ENCODE results near the gene ERV3-1. TPM values are rescaled to one million over a fixed set of nuclear protein-coding genes. Genes with fewer than 3 reads are reported as not detected.
A peak's percentile ranks its signal among the peaks of the same experiment; 100 is the strongest.
"Not testable (repeated sequence)": the region's sequence is repeated elsewhere in the genome, so short reads cannot be mapped to it uniquely, and the experiment has no call there.

Gene ERV3-1
- polyA plus RNA-seq, 6 donors from 2014 or later = 4.3 to 19.3 (median 9.5) TPM

DNA sequence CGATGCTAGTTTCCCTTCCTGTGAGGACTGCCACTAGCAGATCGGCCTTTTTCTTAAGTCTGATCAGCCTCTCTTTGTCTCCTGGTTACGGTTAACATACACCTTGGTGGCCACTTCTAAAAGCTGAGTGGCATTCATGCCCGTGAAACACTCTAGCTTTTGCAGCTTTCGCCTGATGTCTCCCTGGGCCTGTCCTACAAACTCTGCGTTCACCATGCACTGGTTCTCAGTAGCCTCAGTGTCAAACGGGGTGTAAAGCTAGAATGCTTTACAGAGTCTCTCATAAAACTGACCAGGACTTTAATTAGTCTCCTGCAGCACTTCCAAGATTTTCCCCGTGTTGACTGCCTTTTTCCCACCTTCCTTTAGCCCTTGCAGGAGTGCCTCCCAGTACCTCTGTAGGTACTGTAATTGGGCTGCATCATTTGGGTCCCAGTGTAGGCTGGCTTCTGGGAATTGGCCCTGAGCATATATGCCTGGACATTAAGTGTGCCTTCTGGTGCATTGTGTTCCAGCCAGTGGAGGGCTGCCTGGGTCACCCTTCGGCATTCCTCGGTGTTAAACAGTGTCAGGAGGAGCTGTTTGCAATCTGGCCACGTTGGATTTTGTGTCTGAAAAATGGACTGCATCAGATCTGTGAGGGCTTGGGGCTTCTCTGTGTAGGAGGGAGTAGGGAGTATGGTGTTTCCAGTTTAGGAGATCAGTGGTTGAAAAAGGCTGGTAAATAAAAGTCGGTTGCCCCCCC lies 9.2 kb downstream of the ERV3-1 start:
- Mint-ChIP-seq H3K4me3 (peak overlapping the region in 3 of 8 donors; percentile 16 to 53 (median 51)), H3K36me3 (peaks cover 55 to 60% of the 10 kb centered on the region in 2 donors), H3K27ac (peak overlapping the region in 2 of 6 donors; percentile 34 to 60), H3K9me3 (peaks cover 11 to 86% (median 69%) of the 10 kb centered on the region in 7 donors), H3K4me1 (peaks cover 17 to 45% (median 43%) of the 10 kb centered on the region in 3 donors), H3K27me3 (no peaks in the 10 kb centered on the region)
- ATAC-seq (ENCODE audit: low read depth in 2 of 2) (no peak), DNase-seq (no peak)

DNA sequence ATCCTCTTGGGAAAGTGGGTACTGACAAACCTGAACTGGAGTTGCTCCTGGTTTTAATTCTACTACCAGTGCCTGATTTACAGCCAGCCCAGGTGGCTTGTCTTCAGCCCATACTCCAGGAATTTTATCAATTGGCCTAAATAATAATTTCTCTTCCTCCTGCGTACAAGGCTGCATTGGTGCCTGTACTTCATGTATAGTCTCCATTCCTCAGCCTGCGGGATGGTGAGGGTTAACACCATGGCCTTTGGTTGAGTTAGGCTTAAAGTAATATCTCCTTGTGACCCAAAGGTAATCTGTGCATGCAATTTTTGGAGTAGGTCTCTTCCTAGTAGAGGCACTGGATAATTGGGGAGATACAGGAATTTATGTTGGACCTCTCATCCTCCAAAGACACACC lies 10.2 kb downstream of the ERV3-1 start:
- peaks cover 17 to 38% (median 35%) of the 10 kb centered on the region in 3 donors for H3K4me1 Mint-ChIP-seq
- ATAC-seq (ENCODE audit: low read depth in 2 of 2) = no peak
- no peaks in the 10 kb centered on the region for H3K27me3 Mint-ChIP-seq
- peaks cover 13 to 89% (median 70%) of the 10 kb centered on the region in 7 donors for H3K9me3 Mint-ChIP-seq
- no peak for DNase-seq
- no peak overlapping the region for H3K27ac Mint-ChIP-seq
- no peak overlapping the region for H3K4me3 Mint-ChIP-seq
- H3K36me3 Mint-ChIP-seq = peaks cover 56 to 62% of the 10 kb centered on the region in 2 donors

DNA sequence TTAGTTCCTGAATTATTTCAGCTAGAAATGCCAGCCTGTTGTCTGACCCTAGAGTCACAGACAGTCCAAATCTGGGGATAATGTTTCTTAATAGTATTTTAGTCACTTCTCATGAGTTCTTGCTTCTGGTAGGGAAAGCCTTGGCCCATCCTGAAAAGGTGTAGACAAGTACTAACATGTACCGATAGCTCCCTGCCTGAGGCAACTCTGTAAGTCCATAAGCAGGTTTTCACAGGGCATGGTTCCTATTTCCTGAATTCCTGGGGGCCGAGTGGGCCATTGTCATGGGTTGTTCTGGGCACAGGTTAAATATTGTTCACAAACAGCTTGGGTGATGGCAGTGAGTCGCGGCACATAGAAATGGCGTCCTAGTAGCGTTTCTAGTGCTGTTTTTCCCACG lies 12.6 kb downstream of the ERV3-1 start:
- Mint-ChIP-seq H3K27ac (peak overlapping the region in 1 of 6 donors; percentile 11), H3K36me3 (peaks cover 55 to 70% of the 10 kb centered on the region in 2 donors), H3K4me3 (no peak overlapping the region), H3K4me1 (peaks cover 4 to 22% (median 19%) of the 10 kb centered on the region in 3 donors), H3K27me3 (no peaks in the 10 kb centered on the region), H3K9me3 (peaks cover 19 to 90% (median 75%) of the 10 kb centered on the region in 7 donors)
- DNase-seq (no peak), ATAC-seq (ENCODE audit: low read depth in 2 of 2) (no peak)

DNA sequence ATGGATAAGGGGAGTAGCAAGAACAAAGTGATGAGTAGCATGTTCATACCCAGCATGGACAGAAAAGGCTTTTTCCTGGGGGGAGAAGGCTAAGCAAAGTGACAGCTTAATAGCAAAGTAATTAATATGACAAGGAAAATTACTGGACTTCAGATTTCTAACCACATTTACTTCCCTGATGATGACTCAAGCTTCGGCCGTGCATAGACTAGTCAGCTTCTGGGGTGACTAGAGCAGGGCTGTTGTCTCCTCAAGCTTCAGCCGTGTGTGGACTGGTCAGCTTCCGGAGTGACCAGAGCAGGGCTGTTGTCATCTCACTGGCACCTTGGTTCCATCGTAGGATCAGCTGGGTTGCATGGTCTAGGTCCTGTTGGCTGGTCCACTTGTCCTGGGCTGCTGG lies 13.5 kb downstream of the ERV3-1 start:
- Mint-ChIP-seq H3K4me1 (peaks cover 0 to 20% (median 15%) of the 10 kb centered on the region in 3 donors), H3K9me3 (peaks cover 25 to 90% (median 76%) of the 10 kb centered on the region in 7 donors), H3K36me3 (peaks cover 59 to 71% of the 10 kb centered on the region in 2 donors), H3K27ac (peak overlapping the region in 2 of 6 donors; percentile 15 to 50), H3K27me3 (no peaks in the 10 kb centered on the region), H3K4me3 (peak overlapping the region in 1 of 8 donors; percentile 35)
- DNase-seq (no peak), ATAC-seq (ENCODE audit: low read depth in 2 of 2) (no peak)

DNA sequence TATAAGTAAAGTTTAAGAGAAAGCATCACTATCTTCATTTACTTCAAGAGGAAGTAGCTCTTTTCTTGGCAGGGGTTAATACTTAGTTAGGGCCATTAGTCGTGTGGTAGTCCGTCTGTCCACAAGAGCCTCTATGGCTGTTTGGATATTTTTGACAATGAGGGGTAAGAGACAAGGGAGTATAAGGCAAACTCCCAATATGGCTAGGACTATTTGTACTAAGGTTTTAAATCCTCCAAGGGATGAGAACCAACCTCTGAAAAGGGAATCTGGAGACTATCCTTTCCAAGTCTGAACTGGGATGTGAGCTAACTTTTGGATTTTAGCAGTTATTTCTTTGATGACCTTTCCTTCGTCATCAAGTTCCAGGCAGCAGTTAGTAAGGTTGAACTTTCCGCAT lies 15.6 kb downstream of the ERV3-1 start, which contains the start of gene ZNF117:
Gene ZNF117, minus strand, starts transcription at position 101 of the 400 bp plus-strand sequence.
- Mint-ChIP-seq H3K36me3 (peaks cover 70 to 74% of the 10 kb centered on the region in 2 donors), H3K27me3 (no peaks in the 10 kb centered on the region), H3K27ac (peak within 1 kb of the TSS in 2 of 6 donors; percentile 15 to 52), H3K9me3 (peaks cover 24 to 93% (median 82%) of the 10 kb centered on the region in 7 donors), H3K4me3 (peak within 1 kb of the TSS in 1 of 8 donors; percentile 18), H3K4me1 (peaks cover 0 to 10% (median 7%) of the 10 kb centered on the region in 3 donors)
- no peak for DNase-seq
- no peak for ATAC-seq (ENCODE audit: low read depth in 2 of 2)

DNA sequence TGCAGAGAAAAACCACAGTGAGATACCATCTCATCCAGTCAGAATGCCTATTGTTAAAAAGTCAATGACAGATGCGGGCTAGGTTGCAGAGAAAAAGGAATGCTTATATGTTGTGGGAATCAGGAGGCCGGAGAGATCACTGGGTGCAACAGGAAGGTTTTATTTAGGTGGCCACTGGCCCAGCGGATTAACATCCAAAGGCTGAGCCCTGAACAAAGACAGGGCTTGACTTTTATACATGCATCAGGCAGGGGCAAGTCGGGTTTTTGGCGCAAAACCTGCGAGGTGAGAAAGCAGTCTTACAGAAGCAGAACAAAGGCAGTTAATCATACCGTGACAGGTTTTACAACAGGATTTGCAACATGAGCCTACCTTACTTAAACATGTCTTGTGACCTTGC lies 16.3 kb downstream of the ERV3-1 start:
- peak overlapping the region in 1 of 8 donors; percentile 18 for H3K4me3 Mint-ChIP-seq
- no peaks in the 10 kb centered on the region for H3K27me3 Mint-ChIP-seq
- H3K9me3 Mint-ChIP-seq = peaks cover 24 to 96% (median 82%) of the 10 kb centered on the region in 7 donors
- no peak for ATAC-seq (ENCODE audit: low read depth in 2 of 2)
- no peak for DNase-seq
- H3K27ac Mint-ChIP-seq = no peak overlapping the region
- peaks cover 71 to 76% of the 10 kb centered on the region in 2 donors for H3K36me3 Mint-ChIP-seq
- H3K4me1 Mint-ChIP-seq = peaks cover 0 to 10% (median 7%) of the 10 kb centered on the region in 3 donors

DNA sequence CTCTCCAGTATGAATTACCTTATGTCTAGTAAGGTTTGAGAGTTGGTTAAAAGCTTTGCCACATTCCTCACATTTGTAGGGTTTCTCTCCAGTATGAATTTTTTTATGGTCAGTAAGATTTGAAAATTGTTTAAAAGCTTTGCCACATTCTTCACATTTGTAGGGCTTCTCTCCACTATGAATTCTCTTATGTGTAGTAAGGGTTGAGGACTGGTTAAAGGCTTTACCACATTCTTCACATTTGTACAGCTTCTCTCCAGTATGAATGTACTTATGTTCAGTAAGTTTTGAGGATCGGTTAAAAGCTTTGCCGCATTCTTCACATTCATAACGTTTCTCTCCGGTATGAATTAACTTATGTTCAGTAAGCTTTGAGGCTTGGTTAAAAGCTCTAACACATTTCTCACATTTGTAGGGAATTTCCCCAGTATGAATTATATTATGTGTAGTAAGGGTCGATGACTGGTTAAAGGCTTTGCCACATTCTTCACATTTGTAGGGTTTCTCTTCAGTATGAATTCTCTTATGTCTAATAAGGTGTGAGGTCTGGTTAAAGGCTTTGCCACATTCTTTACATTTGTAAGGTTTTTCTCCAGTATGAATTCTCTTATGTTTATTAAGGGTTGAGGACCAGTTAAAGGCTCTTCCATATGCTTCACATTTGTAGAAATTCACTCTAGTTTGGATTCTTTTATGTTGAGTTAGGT lies 27.8 kb downstream of the ERV3-1 start:
- H3K36me3 Mint-ChIP-seq = peaks cover 54 to 60% of the 10 kb centered on the region in 2 donors
- H3K27me3 Mint-ChIP-seq = no peaks in the 10 kb centered on the region
- peaks cover 4 to 93% (median 76%) of the 10 kb centered on the region in 7 donors for H3K9me3 Mint-ChIP-seq
- ATAC-seq (ENCODE audit: low read depth in 2 of 2) (no peak), DNase-seq (no peak)
- H3K4me1 Mint-ChIP-seq = peaks cover 0 to 6% (median 0%) of the 10 kb centered on the region in 3 donors
- H3K27ac Mint-ChIP-seq = no peak overlapping the region
- H3K4me3 Mint-ChIP-seq = no peak overlapping the region

DNA sequence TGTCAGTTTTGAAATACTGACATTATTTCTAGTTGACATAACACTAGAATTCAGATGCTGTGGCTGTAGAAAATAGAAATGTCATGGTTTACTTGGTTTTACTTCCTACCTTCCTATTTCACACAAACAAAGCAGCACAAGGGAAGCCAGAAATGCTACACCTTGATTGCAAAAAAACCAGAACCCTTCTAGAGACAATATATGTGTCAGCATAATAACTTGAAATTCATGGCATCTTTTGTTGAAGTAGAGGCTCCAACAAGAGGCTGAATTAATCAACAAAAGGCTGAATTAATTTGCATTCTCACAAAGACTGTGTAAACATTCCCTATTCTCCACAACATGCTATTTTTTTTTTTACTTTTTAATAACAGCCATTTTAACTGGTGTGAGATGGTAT lies 40.9 kb downstream of the ERV3-1 start:
- no peak overlapping the region for H3K27ac Mint-ChIP-seq
- no peaks in the 10 kb centered on the region for H3K4me1 Mint-ChIP-seq
- DNase-seq = no peak
- no peak overlapping the region for H3K4me3 Mint-ChIP-seq
- ATAC-seq (ENCODE audit: low read depth in 2 of 2) = no peak
- peaks cover 5 to 54% (median 36%) of the 10 kb centered on the region in 7 donors for H3K9me3 Mint-ChIP-seq
- no peaks in the 10 kb centered on the region for H3K27me3 Mint-ChIP-seq
- H3K36me3 Mint-ChIP-seq = peaks cover 4 to 17% of the 10 kb centered on the region in 2 donors

DNA sequence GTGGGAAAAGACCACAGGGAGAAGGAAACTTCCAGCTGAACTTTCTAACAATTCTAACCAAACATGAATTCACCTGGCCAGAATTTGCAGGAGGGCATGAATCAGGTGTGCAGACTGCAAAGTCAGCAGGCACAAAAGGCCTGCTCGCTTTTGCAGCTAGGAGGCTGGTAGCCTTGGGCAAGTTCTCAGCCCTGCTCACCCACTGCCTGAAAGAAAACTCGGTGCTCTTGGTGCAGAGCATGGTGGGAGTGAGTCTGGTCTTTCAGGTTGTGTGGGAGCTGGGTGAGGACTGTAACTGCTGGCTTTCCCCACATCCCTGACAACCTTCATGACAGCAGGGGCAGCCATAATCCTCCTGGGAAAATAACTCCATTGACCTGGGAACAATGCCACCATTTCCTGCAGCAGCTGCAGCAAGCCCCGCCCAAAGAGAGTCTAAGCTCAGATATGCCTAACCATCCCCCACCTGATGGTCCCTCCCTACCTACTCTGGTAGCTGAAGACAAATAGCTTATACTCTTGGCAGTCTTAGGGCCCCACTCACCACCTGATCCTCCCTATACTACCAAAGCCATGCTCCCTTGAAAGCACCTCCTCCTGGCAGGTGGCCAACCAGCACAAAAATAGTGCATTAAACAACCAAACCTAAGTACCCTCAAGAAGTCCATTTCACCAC lies 47.3 kb downstream of the ERV3-1 start:
- Mint-ChIP-seq H3K27ac (no peak overlapping the region), H3K27me3 (no peaks in the 10 kb centered on the region), H3K4me1 (no peaks in the 10 kb centered on the region), H3K4me3 (peak overlapping the region in 2 of 8 donors; percentile 64 to 74), H3K36me3 (peaks cover 13 to 32% of the 10 kb centered on the region in 2 donors), H3K9me3 (peaks cover 5 to 46% (median 25%) of the 10 kb centered on the region in 7 donors)
- no peak for DNase-seq
- no peak for ATAC-seq (ENCODE audit: low read depth in 2 of 2)

DNA sequence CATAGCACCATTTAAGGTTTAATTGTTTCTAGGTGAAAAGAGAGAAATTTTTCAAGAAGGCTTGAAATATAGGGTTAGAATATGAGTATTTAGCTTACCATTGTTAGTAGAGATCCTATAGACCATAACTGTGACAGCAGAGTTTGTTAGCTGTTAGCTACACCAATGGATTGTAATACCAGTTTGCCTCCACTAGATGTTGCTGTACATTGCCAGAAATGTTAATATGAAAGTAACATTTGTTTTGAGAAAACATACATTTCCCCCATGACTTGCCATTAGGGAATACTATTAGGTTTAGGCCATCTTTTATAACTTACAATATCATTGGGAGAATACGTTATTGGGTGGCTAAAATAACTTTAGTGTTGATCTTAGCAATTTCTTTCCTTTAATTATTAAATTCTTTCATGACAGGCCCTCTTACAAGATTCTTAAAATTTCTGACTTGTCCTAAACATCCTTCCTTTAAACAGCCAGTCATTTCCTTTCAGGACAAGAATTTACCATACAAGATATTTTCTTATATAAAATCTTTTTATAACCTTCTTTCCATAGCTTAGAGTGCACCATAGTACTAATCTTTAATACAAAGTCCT lies 55.1 kb downstream of the ERV3-1 start:
- ATAC-seq (ENCODE audit: low read depth in 2 of 2) (peak; percentile 40 to 67), DNase-seq (peak; percentile 43)
- Mint-ChIP-seq H3K4me3 (no peak overlapping the region), H3K9me3 (peaks cover 0 to 3% (median 0%) of the 10 kb centered on the region in 7 donors), H3K4me1 (peaks cover 0 to 17% (median 2%) of the 10 kb centered on the region in 3 donors), H3K36me3 (no peaks in the 10 kb centered on the region), H3K27me3 (peaks cover 22 to 41% (median 34%) of the 10 kb centered on the region in 3 donors), H3K27ac (no peak overlapping the region)

DNA sequence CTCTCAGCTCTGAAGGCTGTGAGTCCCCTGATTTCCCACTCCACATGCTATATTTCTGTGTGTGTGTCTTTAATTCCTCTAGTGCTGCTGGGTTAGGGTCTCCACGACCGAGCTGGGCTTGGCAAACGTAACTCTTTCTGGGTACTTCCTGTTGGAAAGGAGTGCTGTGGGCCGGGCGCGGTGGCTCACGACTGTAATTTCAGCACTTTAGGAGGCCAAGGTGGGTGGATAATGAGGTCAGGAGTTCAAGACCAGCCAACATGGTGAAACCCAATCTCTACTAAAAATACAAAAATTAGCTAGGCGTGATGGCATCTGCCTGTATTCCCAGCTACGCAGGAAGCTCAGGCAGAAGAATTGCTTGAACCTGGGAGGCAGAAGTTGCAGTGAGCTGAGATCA lies 55.8 kb downstream of the ERV3-1 start:
- H3K36me3 Mint-ChIP-seq = not testable (repeated sequence)

DNA sequence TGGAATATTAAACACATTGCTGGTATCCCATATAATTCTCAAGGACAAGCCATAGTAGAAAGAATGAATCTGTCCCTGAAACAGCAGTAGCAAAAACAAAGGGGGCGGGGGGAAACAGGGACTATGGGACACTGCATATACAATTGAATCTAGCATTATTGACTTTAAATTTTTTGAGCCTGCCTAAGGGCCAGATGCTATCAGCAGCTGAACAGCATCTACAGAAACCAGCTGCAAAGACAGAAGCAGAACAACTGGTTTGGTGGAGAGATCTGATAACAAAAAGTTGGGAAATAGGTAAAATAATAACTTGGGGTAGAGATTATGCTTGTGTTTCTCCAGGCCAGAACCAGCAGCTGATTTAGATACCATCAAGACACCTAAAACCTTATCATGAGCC lies 57.7 kb downstream of the ERV3-1 start:
- not testable (repeated sequence) for H3K27ac Mint-ChIP-seq; H3K36me3 Mint-ChIP-seq; DNase-seq; H3K9me3 Mint-ChIP-seq; H3K4me3 Mint-ChIP-seq; ATAC-seq (ENCODE audit: low read depth in 2 of 2)
- Mint-ChIP-seq H3K4me1 (peaks cover 0 to 17% (median 2%) of the 10 kb centered on the region in 3 donors), H3K27me3 (peaks cover 41 to 64% (median 45%) of the 10 kb centered on the region in 3 donors)

More for the DNA sequence above, 55.8 kb downstream of the ERV3-1 start:
- H3K4me1 Mint-ChIP-seq = peaks cover 0 to 17% (median 2%) of the 10 kb centered on the region in 3 donors
- DNase-seq; ATAC-seq (ENCODE audit: low read depth in 2 of 2); H3K27ac Mint-ChIP-seq; H3K4me3 Mint-ChIP-seq; H3K9me3 Mint-ChIP-seq: not testable (repeated sequence)
- H3K27me3 Mint-ChIP-seq = peaks cover 26 to 47% (median 41%) of the 10 kb centered on the region in 3 donors
